HPDE6-E6E7 (cell line): ENCODE data around the gene ADI1.
"Not testable (repeated sequence)": the region's sequence is repeated elsewhere in the genome, so short reads cannot be mapped to it uniquely, and the experiment has no call there.

Source experiments
- DNase-seq: peaks from one replicate; pipeline ENCODE4 v3.0.0; 2011; ENCODE audit warnings: missing footprints; ENCODE audit errors: extremely low spot score

ADI1 gene

GRCh38 chr2:3529316-3530025 lies 10.1 kb upstream of the ADI1 start:
- DNase-seq = no peak

GRCh38 chr2:3527886-3528785 lies 8.8 kb upstream of the ADI1 start:
- no peak for DNase-seq

GRCh38 chr2:3526871-3527270 lies 7.5 kb upstream of the ADI1 start:
- DNase-seq = no peak

GRCh38 chr2:3523551-3524041 lies 4.3 kb upstream of the ADI1 start:
- DNase-seq = no peak

- no peak for DNase-seq
Observed at GRCh38 chr2:3522961-3523421, 3.7 kb upstream of the ADI1 start.

GRCh38 chr2:3520591-3520990 lies 1.3 kb upstream of the ADI1 start:
- no peak for DNase-seq

- peak; percentile 99 for DNase-seq
Observed at GRCh38 chr2:3518496-3519254, 656 bp downstream of the ADI1 start.

GRCh38 chr2:3517948-3518495 lies 1.3 kb downstream of the ADI1 start:
- DNase-seq = no peak

- no peak for DNase-seq
Observed at GRCh38 chr2:3516831-3517230, 2.5 kb downstream of the ADI1 start.

- not testable (repeated sequence) for DNase-seq
Observed at GRCh38 chr2:3515438-3515837, 3.9 kb downstream of the ADI1 start.

GRCh38 chr2:3513026-3513810 lies 6.1 kb downstream of the ADI1 start:
- DNase-seq = no peak

GRCh38 chr2:3512086-3512485 lies 7.2 kb downstream of the ADI1 start:
- no peak for DNase-seq

GRCh38 chr2:3505771-3506170 lies 13.6 kb downstream of the ADI1 start:
- no peak for DNase-seq

GRCh38 chr2:3504741-3505140 lies 14.6 kb downstream of the ADI1 start:
- no peak for DNase-seq

- DNase-seq = no peak
Observed at GRCh38 chr2:3503483-3503882, 15.8 kb downstream of the ADI1 start.

GRCh38 chr2:3503046-3503445 lies 16.3 kb downstream of the ADI1 start:
- no peak for DNase-seq

GRCh38 chr2:3500326-3500899 lies 18.9 kb downstream of the ADI1 start:
- no peak for DNase-seq

GRCh38 chr2:3498783-3499394 lies 20.4 kb downstream of the ADI1 start:
- no peak for DNase-seq

- not testable (repeated sequence) for DNase-seq
Observed at GRCh38 chr2:3496708-3497080, 22.6 kb downstream of the ADI1 start.

- no peak for DNase-seq
Observed at GRCh38 chr2:3494984-3495666, 24.2 kb downstream of the ADI1 start.
